HG02970 (cell line): ENCODE data around the gene MBNL2.
"Not testable (repeated sequence)": the region's sequence is repeated elsewhere in the genome, so short reads cannot be mapped to it uniquely, and the experiment has no call there.

Source experiments
- ATAC-seq: cut with Tn5 transposase; IDR thresholded peaks from one replicate; pipeline ENCODE4 v1.9.1; 2021; ENCODE audit warnings: mild to moderate bottlenecking, moderate library complexity, moderate number of reproducible peaks; ENCODE audit not compliant: unreplicated experiment, low FRiP score

MBNL2 gene

GRCh38 chr13:97207252-97207651 lies 14.9 kb upstream of the MBNL2 start:
- ATAC-seq: not testable (repeated sequence)

GRCh38 chr13:97211300-97211699 lies 10.8 kb upstream of the MBNL2 start:
- no peak for ATAC-seq

- ATAC-seq: no peak
These were observed 10.1 kb upstream of the MBNL2 start for GRCh38 chr13:97212004-97212403.

- ATAC-seq: no peak
These were observed 9.5 kb upstream of the MBNL2 start for GRCh38 chr13:97212601-97213040.

GRCh38 chr13:97214921-97215320 lies 7.2 kb upstream of the MBNL2 start:
- no peak for ATAC-seq

- ATAC-seq: no peak
These were observed 6.8 kb upstream of the MBNL2 start for GRCh38 chr13:97215325-97215724.

GRCh38 chr13:97219226-97219625 lies 2.9 kb upstream of the MBNL2 start:
- no peak for ATAC-seq

GRCh38 chr13:97220151-97220900 lies 1.8 kb upstream of the MBNL2 start:
- ATAC-seq: no peak

- ATAC-seq: no peak
These were observed 1.1 kb upstream of the MBNL2 start for GRCh38 chr13:97221046-97221445.

GRCh38 chr13:97221466-97221865 lies 667 bp upstream of the MBNL2 start:
- ATAC-seq: no peak

GRCh38 chr13:97223037-97223710 lies 1.0 kb downstream of the MBNL2 start:
- no peak for ATAC-seq

GRCh38 chr13:97223711-97224541 lies 1.8 kb downstream of the MBNL2 start:
- ATAC-seq: no peak

- ATAC-seq: no peak
These were observed 2.6 kb downstream of the MBNL2 start for GRCh38 chr13:97224544-97225300.

- no peak for ATAC-seq
These were observed 3.4 kb downstream of the MBNL2 start for GRCh38 chr13:97225533-97225932.

GRCh38 chr13:97226013-97226412 lies 3.9 kb downstream of the MBNL2 start:
- no peak for ATAC-seq

GRCh38 chr13:97226788-97227627 lies 4.9 kb downstream of the MBNL2 start:
- ATAC-seq: no peak

GRCh38 chr13:97228850-97229521 lies 6.9 kb downstream of the MBNL2 start:
- no peak for ATAC-seq

- ATAC-seq: no peak
These were observed 7.6 kb downstream of the MBNL2 start for GRCh38 chr13:97229699-97230098.
